Measurements from ENCODE around the gene RAPGEF4. TPM values are rescaled to one million over a fixed set of nuclear protein-coding genes. Genes with fewer than 3 reads are reported as not detected.
"Not testable (repeated sequence)": the region's sequence is repeated elsewhere in the genome, so short reads cannot be mapped to it uniquely, and the experiment has no call there.

Gene RAPGEF4
- total and polyA plus RNA-seq, 4 donors, result 6.4 to 33.5 (median 8.6) TPM

DNA sequence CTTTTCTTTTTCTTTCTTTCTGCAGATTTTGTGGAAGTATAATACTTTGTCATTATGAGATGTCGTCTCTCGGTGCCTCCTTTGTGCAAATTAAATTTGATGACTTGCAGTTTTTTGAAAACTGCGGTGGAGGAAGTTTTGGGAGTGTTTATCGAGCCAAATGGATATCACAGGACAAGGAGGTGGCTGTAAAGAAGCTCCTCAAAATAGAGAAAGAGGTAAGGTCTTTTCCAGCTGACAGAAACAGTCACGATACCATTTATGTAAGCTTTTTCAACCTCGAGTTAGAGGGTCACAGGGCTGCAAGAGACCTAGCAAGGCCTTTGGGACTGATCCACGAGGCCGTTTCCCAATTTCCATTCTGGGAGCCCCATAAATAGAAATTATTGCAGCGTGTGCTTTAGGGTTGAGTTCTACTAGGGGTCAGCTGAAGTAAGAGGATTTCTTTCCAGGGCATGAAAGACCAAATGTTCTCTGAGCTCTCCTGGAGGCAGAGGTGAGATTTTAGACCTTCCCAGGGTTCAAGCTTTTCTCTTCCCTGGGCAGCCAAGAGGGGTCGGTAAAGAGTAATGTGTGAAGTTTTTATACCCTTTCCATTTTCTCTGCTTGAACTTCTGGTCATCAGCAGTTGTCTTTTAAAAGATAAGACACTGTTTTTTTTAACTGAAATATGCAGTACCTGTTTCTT, 355.5 kb downstream of the RAPGEF4 start:
- Histone ChIP-seq H3K9me3 (ENCODE audit: control insufficient read depth in 4 of 4, insufficient read depth in 3 of 4, low read length in 3 of 4) (no peaks in the 10 kb centered on the region), H3K36me3 (ENCODE audit: control insufficient read depth in 4 of 4, insufficient read depth in 4 of 4, low read length in 4 of 4) (peaks cover 0 to 7% (median 5%) of the 10 kb centered on the region in 4 donors), H3K9ac (ENCODE audit: insufficient read depth in 1 of 2, low read length in 2 of 2) (peak overlapping the region in 1 of 2 donors; percentile 52), H3K27ac (ENCODE audit: low read depth in 1 of 2, low read length in 1 of 2) (peak overlapping the region in 1 of 2 donors; percentile 48), H3K4me3 (no peak overlapping the region), H3K27me3 (ENCODE audit: control insufficient read depth in 3 of 3, insufficient read depth in 3 of 3, low read length in 2 of 3) (no peaks in the 10 kb centered on the region), H3K4me1 (ENCODE audit: control insufficient read depth in 5 of 5, insufficient read depth in 5 of 5, low read length in 5 of 5) (peaks cover 3 to 21% (median 18%) of the 10 kb centered on the region in 5 donors)
- DNase-seq (no peak), ATAC-seq (ENCODE audit: insufficient read depth, low FRiP score) (no peak)
- TF ChIP-seq, protein P1, sequence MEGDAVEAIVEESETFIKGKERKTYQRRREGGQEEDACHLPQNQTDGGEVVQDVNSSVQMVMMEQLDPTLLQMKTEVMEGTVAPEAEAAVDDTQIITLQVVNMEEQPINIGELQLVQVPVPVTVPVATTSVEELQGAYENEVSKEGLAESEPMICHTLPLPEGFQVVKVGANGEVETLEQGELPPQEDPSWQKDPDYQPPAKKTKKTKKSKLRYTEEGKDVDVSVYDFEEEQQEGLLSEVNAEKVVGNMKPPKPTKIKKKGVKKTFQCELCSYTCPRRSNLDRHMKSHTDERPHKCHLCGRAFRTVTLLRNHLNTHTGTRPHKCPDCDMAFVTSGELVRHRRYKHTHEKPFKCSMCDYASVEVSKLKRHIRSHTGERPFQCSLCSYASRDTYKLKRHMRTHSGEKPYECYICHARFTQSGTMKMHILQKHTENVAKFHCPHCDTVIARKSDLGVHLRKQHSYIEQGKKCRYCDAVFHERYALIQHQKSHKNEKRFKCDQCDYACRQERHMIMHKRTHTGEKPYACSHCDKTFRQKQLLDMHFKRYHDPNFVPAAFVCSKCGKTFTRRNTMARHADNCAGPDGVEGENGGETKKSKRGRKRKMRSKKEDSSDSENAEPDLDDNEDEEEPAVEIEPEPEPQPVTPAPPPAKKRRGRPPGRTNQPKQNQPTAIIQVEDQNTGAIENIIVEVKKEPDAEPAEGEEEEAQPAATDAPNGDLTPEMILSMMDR (IDR thresholded peaks at IDR 0.05; ENCODE audit: control extremely low read depth, extremely low read depth), result no peak
- WGBS, 2 donors, result 73 to 76% methylated on average over 10 of the region's 10 CpGs

DNA sequence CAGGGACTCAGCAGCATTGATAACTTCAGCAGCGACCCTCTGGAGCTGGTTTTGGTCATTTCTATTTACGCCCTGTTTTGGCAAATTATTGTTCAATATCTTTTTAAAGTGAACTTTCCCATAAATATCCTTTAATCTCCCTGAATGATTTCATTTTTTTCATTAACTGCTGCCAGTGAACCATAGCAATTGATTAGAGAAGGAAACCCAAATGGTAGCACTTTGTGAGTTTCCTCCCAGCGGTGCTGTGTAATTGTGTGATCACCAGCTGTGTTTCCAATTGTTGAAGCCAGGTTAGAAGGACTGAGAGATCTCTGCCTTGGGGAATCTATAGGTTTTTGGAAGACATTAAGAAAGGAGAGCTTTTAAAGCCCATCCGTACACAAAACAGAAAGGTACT, 356.3 kb downstream of the RAPGEF4 start:
- TF ChIP-seq, protein P1 (IDR thresholded peaks at IDR 0.05; ENCODE audit: control extremely low read depth, extremely low read depth), result no peak
- no peaks in the 10 kb centered on the region for H3K9me3 ChIP-seq (ENCODE audit: control insufficient read depth in 4 of 4, insufficient read depth in 3 of 4, low read length in 3 of 4)

DNA sequence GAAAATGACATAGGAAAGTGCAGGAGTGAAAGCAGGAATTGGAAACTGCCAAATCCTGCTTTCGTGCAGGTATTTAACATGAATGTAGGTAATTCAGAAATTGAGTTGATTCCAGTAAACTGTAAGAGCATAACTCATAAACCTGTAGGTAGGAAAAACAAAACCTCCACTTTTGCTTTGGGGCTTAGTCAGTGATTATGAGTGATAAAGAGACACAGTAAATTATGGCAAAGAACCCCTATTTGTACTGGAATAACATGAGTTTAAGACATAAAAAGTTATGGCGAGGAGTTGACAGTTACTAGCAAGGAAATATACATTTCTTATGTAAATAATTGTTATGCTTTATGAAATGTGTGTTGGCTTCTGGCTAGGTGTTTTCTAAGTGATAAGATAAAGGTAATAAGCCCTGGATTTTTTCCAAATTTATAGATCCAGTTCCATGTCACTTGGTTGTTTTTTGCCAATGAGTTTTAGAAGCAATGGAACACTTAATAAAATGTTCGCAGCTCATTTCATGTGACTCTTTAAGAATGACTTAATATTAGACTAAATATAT, 357.3 kb downstream of the RAPGEF4 start:
- TF ChIP-seq, protein P1 (IDR thresholded peaks at IDR 0.05; ENCODE audit: control extremely low read depth, extremely low read depth), result no peak
- WGBS, 2 donors, result 92 to 95% methylated on average over 3 of the region's 3 CpGs
- no peak for DNase-seq
- no peak overlapping the region for H3K4me3 ChIP-seq
- no peak for ATAC-seq (ENCODE audit: insufficient read depth, low FRiP score)
- no peak overlapping the region for H3K27ac ChIP-seq (ENCODE audit: low read depth in 1 of 2, low read length in 1 of 2)
- H3K27me3 ChIP-seq (ENCODE audit: control insufficient read depth in 3 of 3, insufficient read depth in 3 of 3, low read length in 2 of 3), result no peaks in the 10 kb centered on the region
- peaks cover 0 to 10% (median 5%) of the 10 kb centered on the region in 4 donors for H3K36me3 ChIP-seq (ENCODE audit: control insufficient read depth in 4 of 4, insufficient read depth in 4 of 4, low read length in 4 of 4)
- H3K9ac ChIP-seq (ENCODE audit: insufficient read depth in 1 of 2, low read length in 2 of 2), result no peak overlapping the region
- H3K4me1 ChIP-seq (ENCODE audit: control insufficient read depth in 5 of 5, insufficient read depth in 5 of 5, low read length in 5 of 5), result peaks cover 3 to 13% (median 9%) of the 10 kb centered on the region in 5 donors
- H3K9me3 ChIP-seq (ENCODE audit: control insufficient read depth in 4 of 4, insufficient read depth in 3 of 4, low read length in 3 of 4), result no peaks in the 10 kb centered on the region

More for the DNA sequence above, 356.3 kb downstream of the RAPGEF4 start:
- no peak for ATAC-seq (ENCODE audit: insufficient read depth, low FRiP score)
- Histone ChIP-seq H3K9ac (ENCODE audit: insufficient read depth in 1 of 2, low read length in 2 of 2) (no peak overlapping the region), H3K4me3 (no peak overlapping the region), H3K4me1 (ENCODE audit: control insufficient read depth in 5 of 5, insufficient read depth in 5 of 5, low read length in 5 of 5) (peaks cover 3 to 16% (median 12%) of the 10 kb centered on the region in 5 donors), H3K27me3 (ENCODE audit: control insufficient read depth in 3 of 3, insufficient read depth in 3 of 3, low read length in 2 of 3) (no peaks in the 10 kb centered on the region), H3K27ac (ENCODE audit: low read depth in 1 of 2, low read length in 1 of 2) (peak overlapping the region in 1 of 2 donors; percentile 48), H3K36me3 (ENCODE audit: control insufficient read depth in 4 of 4, insufficient read depth in 4 of 4, low read length in 4 of 4) (peaks cover 0 to 10% (median 5%) of the 10 kb centered on the region in 4 donors)
- 98 to 99% methylated on average over 4 of the region's 4 CpGs for WGBS, 2 donors
- DNase-seq, result no peak

DNA sequence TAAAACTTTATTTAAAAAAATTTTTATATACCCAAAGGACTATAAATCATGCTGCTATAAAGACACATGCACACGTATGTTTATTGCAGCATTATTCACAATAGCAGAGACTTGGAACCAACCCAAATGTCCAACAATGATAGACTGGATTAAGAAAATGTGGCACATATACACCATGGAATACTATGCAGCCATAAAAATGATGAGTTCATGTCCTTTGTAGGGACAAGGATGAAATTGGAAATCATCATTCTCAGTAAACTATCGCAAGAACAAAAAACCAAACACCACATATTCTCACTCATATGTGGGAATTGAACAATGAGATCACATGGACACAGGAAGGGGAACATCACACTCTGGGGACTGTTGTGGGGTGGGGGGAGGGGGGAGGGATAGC, 358.0 kb downstream of the RAPGEF4 start:
- WGBS, 2 donors, result 79 to 93% methylated on average over 2 of the region's 2 CpGs
- H3K9me3 ChIP-seq (ENCODE audit: control insufficient read depth in 4 of 4, insufficient read depth in 3 of 4, low read length in 3 of 4); H3K4me3 ChIP-seq; DNase-seq; H3K9ac ChIP-seq (ENCODE audit: insufficient read depth in 1 of 2, low read length in 2 of 2); H3K27me3 ChIP-seq (ENCODE audit: control insufficient read depth in 3 of 3, insufficient read depth in 3 of 3, low read length in 2 of 3); ATAC-seq (ENCODE audit: insufficient read depth, low FRiP score); H3K27ac ChIP-seq (ENCODE audit: low read depth in 1 of 2, low read length in 1 of 2): not testable (repeated sequence)
- Histone ChIP-seq H3K4me1 (ENCODE audit: control insufficient read depth in 5 of 5, insufficient read depth in 5 of 5, low read length in 5 of 5) (peaks cover 3 to 13% (median 9%) of the 10 kb centered on the region in 5 donors), H3K36me3 (ENCODE audit: control insufficient read depth in 4 of 4, insufficient read depth in 4 of 4, low read length in 4 of 4) (peaks cover 0 to 10% (median 5%) of the 10 kb centered on the region in 4 donors)
